ENCODE measurements around the gene GALNT13. TPM values are rescaled to one million over a fixed set of nuclear protein-coding genes. Genes with fewer than 3 reads are reported as not detected.

The GALNT13 gene
- total and polyA plus RNA-seq, 10 of the 15 experiments (the other 5 are each of a cell fraction or from before 2014, with no cell fraction given) = 0.04 TPM; not detected in 9

- no peak for TF ChIP-seq SIN3A (IDR thresholded peaks at IDR 0.05; ENCODE audit: low read depth, low read length)
- TF ChIP-seq HSF1 (IDR thresholded peaks at IDR 0.05; ENCODE audit: low read depth, low read length) = no peak
- no peak for TF ChIP-seq ATF2 (IDR thresholded peaks at IDR 0.05; ENCODE audit: low read length)
- TF ChIP-seq ETV6 (conservative IDR thresholded peaks at IDR 0.05 in 1 of 2, IDR thresholded peaks at IDR 0.05 in 1 of 2; ENCODE audit: borderline replicate concordance in 1 of 2, low read depth in 1 of 2) = no peak
- TF ChIP-seq NKRF (conservative IDR thresholded peaks at IDR 0.05) = no peak
- no peak for TF ChIP-seq ZSCAN29 (IDR thresholded peaks at IDR 0.05)
- TF ChIP-seq BACH1 (IDR thresholded peaks at IDR 0.05; ENCODE audit: borderline replicate concordance) = no peak
- no peak for TF ChIP-seq NFYA (IDR thresholded peaks at IDR 0.05; ENCODE audit: borderline replicate concordance, low read depth, low read length)
- no peak for TF ChIP-seq ZBTB4 (CRISPR knock-in tag; IDR thresholded peaks at IDR 0.05)
- no peak for TF ChIP-seq RFX5 (IDR thresholded peaks at IDR 0.05; ENCODE audit: low read depth, low read length)
- TF ChIP-seq SIX5 (IDR thresholded peaks at IDR 0.05; ENCODE audit: low read depth, low read length, severe bottlenecking) = no peak
- TF ChIP-seq RB1 (IDR thresholded peaks at IDR 0.05; ENCODE audit: borderline replicate concordance) = no peak
- no peak for TF ChIP-seq NFIC (IDR thresholded peaks at IDR 0.05; ENCODE audit: low read depth, low read length)
- TF ChIP-seq CBFB (IDR thresholded peaks at IDR 0.05; ENCODE audit: low read depth) = no peak
- no peak for TF ChIP-seq IKZF2 (IDR thresholded peaks at IDR 0.05)
- TF ChIP-seq SREBF1 (IDR thresholded peaks at IDR 0.05; ENCODE audit: low read length) = no peak
- no peak for ATAC-seq
- Histone ChIP-seq H3K36me3 (ENCODE audit: control insufficient read depth in 2 of 2, insufficient read depth in 2 of 2, low read length in 1 of 2) (no peaks in the 10 kb centered on the region), H3K27me3 (replicated peaks in 1 of 2; ENCODE audit: control insufficient read depth in 2 of 2, insufficient read depth in 2 of 2, low read length in 1 of 2) (no peaks in the 10 kb centered on the region), H2AFZ (ENCODE audit: control insufficient read depth, low read depth, low read length) (no peak overlapping the region), H3K4me2 (ENCODE audit: control insufficient read depth, insufficient read depth) (no peak overlapping the region), H3K9ac (ENCODE audit: control insufficient read depth, insufficient read depth, low read length) (no peak overlapping the region), H3K4me1 (ENCODE audit: control insufficient read depth, insufficient read depth, low read length) (no peaks in the 10 kb centered on the region), H3K4me3 (no peak overlapping the region), H4K20me1 (ENCODE audit: control insufficient read depth, insufficient read depth) (no peaks in the 10 kb centered on the region), H3K9me3 (replicated peaks; ENCODE audit: control insufficient read depth, insufficient read depth, low read length) (no peaks in the 10 kb centered on the region), H3K27ac (ENCODE audit: control insufficient read depth, insufficient read depth) (no peak overlapping the region), H3K79me2 (ENCODE audit: control insufficient read depth, insufficient read depth, low read length) (no peaks in the 10 kb centered on the region)
- no peak for FAIRE-seq
- ChIA-PET CTCF (no interaction called here), RAD21 (ENCODE audit: unreplicated experiment) (no interaction called here), SMC1A (ENCODE audit: uncharacterized antibody, unreplicated experiment) (no interaction called here), POLR2A (no interaction called here)
- 0% methylated on average over 1 of the region's 1 CpG for WGBS (ENCODE audit: insufficient coverage, insufficient replicate concordance, low lambda C conversion rate, missing lambda C conversion rate)
- intact Hi-C loops (cut with micrococcal nuclease; ENCODE audit: unreplicated experiment) (no loop called here), in situ Hi-C loops (cut with MboI) (no loop called here)
- BruUV-seq (replicated peaks) = no TSS peak
- no peak for DNase-seq (ENCODE audit: low read depth, low spot score)
These were observed 457.8 kb downstream of the GALNT13 start for GRCh38 chr2:154329510-154329909.

Measured in GM12878 (cell line).